GM18520 (cell line): ENCODE results near the gene NBAS.
"Not testable (repeated sequence)": the region's sequence is repeated elsewhere in the genome, so short reads cannot be mapped to it uniquely, and the experiment has no call there.

Experiments
- ATAC-seq: cut with Tn5 transposase; IDR thresholded peaks from one replicate; pipeline ENCODE4 v1.9.1; 2021; ENCODE audit not compliant: unreplicated experiment

Gene NBAS

DNA sequence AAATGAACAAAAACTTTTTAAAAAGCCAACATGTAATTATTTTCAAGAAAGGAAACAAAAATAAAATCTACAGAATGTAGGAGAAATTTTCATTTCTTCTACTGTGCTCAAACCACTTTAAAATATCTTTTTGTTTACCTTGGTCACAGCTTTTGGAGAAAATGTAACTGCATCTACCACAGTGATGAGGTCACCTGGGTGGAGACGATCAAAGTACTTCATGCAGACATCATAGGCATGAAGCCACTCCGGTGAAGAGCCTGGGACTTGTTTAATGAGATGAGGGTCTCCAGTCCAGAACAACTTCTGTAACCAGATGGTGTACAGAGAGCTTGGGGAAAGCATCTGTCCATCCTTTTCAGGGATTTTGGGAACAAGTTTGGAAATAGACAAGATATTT, 285.8 kb downstream of the NBAS start:
- no peak for ATAC-seq

DNA sequence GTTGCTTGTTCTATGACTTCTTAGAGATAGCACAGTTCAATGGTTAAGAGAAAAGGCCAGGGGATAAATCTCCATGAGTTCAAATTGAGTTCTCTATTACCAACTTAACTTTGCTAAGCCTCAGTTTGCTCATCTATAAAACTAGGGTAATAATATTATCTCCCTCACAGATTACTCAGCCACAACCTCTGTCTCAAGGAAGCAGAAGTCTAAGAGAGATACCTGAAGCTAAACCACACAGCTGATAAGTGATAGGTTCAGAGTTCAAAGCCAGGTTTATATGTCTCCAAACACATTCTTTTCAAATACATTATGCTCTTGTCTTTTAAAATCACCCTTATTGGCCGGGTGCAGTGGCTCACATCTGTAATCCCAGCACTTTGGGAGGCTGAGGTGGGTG, 287.7 kb downstream of the NBAS start:
- ATAC-seq, result no peak

DNA sequence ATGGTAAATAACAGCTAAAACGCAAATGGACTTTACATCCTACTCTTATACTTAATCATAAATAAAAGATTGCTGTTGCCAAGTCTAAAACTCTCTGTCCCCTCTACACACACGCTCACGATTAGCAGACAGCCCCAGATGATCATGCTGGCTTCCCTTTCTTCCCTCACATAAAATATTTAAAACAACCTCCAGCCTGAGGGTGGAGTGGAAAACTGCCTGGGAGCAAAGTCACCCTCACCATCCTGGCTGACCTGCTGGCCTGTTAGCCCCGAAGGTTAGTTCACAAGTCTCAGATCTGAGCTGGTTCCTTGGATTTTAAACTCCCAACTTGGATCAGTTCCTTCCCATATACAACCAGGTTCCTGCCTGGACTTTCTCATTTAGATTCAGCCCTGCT, 288.2 kb downstream of the NBAS start:
- no peak for ATAC-seq

DNA sequence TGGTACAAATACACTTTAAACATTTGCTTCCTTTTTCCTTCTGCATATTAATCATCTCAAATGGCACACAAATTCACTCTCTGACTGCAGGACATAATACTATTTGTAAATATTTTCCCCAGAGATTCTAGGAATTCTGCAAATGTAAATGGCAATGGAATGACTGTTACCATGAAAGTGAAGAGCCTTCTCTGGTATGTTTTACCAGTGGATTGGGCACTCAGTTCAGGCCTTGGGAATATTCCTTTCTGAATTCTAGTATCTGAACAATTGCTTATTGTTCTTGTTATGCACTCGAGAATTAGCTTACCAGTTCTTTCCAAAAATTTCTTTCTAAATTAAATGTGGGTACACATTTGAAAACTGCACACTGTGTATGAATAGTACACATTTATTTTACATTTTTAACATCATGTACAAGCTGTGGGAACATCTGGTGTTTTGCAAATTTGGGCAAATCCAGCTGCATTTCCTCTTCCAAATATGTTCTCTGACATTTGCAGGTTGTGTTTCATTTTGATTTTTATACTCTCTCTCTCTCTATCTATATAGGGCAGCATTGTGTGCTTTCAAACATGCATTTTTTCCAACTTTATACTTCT, 289.1 kb downstream of the NBAS start:
- ATAC-seq, result no peak

DNA sequence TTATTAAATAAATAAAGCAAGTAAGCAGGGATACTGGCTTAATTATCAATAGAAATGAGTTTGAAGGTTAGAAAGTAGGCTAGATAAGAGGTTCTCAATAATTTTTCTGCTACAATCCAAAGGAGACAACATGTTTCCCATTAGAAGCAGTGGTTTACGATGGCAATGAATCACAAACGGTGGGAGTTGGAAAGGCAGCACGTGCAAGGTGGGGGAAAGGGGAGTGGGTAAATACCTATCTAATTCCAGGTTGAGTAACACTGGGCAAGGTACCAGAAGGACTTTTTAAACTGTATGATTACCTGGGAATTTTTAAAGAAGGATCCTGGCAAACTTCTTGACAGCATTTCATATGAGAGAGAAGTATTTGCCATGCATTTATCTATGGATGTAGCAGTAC, 289.9 kb downstream of the NBAS start:
- no peak for ATAC-seq

DNA sequence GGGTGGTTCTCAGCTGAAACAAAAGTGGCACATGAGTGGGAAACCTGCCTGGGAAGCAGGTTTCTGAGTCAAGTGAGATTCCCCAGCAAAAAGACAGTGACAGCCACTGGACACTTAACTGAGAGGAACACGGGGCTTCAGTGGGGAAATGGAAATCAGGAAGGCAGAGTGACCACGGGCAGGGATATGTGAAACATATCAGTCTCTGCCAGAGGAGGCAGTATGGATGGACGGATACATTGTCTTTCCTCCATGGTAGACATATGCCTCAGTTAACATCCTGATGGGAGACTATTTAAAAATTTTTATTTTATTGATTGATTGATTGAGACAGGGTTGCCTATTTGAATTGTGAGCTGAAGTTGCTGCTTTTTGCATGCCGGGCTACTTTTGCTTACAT, 292.1 kb downstream of the NBAS start:
- no peak for ATAC-seq

DNA sequence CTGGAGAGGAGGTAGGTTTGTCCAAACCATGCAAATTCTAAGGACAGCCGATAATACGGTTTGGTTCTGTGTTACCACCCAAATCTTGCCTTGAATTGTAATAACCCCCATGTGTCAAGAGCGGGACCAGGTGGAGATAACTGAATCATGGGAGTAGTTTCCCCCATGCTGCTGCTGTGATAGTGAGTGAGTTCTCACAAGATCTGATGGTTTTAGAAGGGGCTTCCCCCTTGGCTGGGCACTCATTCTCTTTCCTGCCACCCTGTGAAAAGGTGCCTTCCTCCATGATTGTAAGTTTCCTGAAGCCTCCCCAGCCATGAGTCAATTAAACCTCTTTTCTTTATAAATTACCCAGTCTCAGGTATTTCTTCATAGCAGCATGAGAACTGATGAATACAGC, 295.2 kb downstream of the NBAS start:
- ATAC-seq, result no peak

DNA sequence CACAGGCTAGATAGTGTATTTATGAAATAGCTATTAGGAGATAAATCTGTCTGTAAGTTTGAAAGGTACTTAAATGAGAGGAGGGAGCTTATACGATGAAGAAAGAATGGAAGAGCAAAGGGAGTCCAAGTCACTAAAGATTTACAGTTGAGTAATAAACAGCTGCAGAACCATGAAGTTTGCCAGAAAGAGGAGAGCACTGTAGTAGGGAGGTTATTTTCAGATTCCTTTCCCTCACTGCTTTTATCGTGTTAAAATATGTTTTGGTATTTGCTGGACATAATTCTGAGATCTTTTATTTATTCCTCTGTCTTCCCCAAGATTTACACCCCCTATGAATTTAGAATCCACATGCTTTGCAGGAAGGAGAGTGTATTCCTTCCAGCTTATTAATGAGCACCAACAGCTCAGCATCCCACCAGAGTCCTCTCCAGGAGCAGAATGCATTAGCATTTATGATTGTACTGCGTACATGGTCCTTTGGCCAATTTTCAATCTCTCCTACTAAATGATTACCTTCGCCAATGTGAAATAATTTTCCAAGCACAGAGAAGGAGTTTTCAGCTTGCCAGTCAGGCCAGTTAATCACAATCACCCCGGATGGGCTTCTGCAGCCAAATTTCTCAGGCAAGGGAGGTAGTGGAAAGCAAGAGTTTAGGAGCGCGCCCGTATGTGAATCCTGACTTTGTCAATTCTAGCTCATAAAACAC, 297.0 kb downstream of the NBAS start:
- no peak for ATAC-seq

DNA sequence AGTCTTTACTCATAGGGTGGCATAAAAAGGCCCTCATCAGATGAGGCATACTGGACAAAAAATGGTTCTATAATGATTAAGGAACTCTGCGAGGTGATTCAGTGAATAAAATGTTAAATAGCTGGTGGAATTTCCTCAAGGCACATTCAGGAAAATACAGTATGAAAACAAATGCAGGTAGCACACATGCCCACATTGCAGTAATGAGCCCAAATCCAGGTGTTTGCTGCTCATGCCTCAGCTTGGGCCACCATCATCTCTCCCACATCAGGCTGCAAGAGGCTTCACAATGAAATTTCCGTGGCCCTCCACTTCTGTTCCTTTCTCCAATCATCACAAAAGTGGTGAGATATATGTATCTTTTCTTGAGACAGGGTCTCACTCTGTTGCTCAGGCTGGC, 298.3 kb downstream of the NBAS start:
- ATAC-seq, result no peak

DNA sequence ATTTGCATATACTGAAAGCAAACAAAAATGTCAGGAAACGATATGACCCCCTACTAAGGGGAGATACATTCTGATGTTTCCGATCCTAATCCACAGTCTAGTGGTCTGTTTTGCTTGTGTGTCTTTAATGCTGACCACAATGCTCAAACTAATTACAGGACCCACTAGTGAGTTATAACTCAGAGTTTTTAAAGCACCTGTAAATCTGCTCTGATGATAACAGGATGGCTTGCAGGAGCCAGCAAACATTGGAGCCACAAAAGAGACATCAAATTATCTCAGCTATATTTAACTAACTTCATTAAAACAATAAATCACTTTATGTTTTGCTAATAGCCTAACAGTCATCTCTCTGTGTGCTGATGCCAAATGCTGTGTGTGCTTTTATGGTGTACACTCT, 300.3 kb downstream of the NBAS start:
- no peak for ATAC-seq

DNA sequence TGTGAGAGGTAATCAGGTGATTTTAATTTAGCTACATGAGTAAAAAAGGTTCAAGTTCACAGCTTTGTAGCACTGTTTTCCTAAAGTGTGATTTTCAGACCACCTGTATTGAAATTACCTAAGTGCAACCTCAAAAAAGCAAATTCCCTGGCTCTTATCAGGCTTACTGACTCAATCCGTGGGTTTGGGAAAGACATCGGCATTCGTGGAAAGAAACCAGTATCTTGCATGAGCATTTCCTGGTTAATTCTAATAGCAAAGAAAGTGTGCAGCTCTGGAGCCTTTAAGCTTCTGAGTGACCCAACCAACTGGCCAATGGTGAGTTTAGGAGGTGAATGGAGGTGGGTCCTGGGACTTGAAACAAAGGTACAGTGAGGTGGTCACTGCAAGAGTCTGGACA, 300.9 kb downstream of the NBAS start:
- ATAC-seq, result no peak

DNA sequence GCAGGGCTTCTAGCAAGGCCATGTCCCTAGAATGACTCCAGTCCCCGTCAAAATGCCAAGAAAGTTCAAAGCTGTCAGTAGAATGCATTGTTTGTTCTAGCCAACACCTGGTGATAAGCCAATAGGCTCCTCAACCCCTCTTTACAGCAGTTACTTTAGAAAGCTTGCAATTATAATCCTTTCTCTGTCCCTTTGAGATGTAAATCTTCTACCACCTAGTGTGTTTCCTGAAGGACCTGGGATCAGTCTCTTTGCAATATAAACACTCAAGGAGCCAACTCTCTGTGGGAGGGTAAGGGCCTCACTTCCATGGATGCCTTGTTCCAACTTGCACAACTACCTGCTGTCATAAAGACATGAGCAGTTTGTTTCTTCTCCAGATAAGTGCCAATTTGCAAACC, 301.8 kb downstream of the NBAS start:
- no peak for ATAC-seq

DNA sequence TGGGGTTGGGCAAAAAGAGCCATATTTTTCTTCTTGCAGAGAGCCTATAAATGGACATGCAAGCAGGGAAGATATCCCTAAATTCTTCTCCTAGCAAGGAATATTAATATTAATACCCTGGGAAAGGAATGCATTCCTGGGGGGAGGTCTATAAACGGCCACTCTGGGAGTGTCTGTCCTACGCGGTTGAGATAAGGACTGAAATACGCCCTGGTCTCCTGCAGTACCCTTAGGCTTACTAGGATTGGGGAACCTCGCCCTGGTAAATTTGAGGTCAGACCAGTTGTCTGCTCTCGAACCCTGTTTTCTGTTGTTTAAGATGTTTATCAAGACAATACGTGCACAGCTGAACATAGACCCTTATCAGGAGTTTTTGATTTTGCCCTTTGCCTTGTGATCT, 302.7 kb downstream of the NBAS start:
- not testable (repeated sequence) for ATAC-seq

DNA sequence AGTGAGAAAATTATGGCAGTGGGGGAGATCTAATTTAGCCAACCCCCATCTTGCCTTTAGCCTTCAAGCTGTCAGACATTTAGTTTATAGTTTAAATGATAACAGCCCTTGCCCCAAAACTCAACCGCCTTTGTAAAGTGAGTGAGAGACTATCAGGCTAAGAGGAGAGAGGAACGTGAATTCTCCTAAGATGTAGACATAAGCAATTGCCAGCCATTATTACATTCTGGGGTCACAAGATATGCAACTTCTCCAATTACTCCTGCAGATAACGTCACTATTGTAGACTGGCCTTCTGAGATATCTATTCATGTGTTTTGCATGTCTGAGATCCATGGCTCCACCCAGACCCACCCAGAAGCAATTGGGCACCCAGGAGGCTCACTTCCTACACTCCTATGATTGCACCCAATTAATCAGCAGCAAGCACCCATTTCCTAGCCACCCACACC, 307.3 kb downstream of the NBAS start:
- no peak for ATAC-seq

DNA sequence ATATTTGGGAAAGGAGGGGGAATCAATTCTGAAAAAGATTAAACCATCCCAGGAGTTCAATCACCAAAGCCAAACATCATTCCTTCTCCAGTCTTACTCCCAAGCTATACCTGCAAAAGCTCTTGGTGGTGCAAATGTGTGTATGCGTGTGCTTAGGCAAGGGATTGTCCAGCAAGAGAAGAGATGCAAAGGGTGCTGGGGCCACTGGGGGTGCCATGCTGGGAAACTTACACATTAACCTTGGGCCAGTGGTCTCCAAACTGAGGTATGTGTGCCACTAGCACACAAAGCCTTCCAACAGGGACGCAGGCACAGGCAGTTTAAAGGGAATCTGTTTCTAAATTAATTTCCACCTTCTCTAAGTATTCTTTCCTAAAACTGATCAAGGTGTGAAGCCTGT, 307.9 kb downstream of the NBAS start:
- no peak for ATAC-seq

DNA sequence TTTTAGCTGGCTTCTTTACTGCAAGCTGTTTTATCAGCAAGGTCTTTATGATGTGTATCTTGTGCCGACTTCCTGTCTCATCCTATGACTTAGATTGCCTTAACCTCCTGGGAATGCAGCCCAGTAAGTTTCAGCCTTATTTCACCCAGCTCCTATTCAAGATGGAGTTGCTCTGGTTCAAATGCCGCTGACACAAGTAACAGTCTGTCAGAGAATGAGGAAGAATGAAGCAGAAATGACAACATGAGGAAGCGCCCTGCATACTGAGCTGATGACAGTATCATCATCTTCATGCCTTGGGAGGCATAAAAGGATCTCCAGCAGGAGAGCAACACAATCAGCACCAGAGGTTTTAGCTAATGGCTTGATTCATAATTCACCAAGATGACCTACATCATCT, 309.4 kb downstream of the NBAS start:
- ATAC-seq, result no peak

DNA sequence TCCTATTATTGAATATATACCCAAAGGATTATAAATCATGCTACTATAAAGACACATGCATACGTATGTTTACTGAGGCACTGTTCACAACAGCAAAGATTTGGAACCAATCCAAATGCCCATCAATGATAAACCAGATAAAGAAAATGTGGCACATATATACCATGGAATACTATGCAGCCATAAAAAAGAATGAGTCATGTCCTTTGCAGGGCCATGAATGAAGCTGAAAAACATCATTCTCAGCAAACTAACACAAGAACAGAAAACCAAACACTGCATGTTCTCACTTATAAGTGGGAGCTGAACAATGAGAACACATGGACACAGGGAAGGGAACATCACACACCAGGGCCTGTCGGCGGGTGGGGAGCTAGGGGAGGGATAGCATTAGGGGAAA, 310.2 kb downstream of the NBAS start:
- not testable (repeated sequence) for ATAC-seq

DNA sequence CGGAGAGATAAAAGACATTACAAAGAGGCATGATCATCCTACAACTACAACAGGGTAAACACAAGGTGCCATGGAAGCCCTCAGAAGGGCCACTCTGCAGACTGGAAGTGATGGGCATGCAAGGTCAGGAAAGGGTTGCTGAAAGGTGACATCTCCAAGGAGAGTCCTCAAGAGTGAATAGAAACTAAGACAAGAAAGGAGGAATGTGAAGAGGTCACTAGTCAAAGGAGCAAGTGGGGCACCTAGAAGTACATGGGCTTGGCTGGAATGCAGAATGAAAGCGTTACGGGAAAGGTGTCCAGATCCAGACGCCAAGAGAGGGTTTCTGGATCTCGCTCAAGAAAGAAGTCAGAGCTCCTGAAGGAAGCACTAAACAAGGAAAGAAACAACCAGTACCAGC, 314.3 kb downstream of the NBAS start:
- no peak for ATAC-seq

DNA sequence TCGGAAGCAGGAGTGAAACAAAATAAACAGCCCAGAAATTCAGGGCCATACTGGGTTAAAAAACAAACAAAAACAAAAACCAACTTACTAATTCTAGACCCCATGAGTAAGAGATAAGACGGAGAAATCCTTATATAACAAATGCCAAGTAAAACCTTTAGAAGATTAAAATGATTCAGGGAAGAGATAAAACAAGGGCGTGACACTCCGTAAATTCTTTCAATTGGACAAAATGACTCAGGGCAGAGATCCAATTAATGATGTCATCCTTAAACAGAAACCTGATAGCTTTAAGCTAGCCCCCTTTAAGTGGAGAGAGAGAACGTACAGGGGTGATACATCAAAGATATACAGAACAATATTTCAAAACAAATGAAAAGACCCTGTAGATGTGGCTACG, 317.4 kb downstream of the NBAS start:
- no peak for ATAC-seq

DNA sequence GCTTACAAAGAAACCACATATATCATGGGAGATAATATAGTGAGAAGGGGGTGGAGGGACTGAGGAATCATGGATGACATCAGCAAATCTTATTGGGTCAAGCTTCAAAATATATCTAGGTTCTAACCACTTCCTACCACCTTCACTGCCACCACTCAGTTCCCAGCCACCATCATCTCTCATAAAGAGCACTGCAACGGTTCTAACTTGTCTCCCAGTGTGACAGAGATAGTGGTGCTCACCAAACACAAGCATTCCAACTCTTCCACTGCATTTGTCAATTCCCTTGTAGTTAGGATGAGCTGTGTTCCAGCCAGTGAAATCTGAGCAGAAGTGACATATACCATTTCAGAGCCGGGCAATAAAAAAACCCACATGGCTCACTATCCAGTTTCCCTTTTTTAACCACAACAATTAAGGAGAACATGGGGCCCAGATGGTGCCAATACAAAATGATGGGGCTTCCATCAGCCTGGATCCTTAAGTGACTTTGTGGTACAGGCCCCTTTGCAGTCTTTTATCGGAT, 318.1 kb downstream of the NBAS start:
- ATAC-seq, result no peak

DNA sequence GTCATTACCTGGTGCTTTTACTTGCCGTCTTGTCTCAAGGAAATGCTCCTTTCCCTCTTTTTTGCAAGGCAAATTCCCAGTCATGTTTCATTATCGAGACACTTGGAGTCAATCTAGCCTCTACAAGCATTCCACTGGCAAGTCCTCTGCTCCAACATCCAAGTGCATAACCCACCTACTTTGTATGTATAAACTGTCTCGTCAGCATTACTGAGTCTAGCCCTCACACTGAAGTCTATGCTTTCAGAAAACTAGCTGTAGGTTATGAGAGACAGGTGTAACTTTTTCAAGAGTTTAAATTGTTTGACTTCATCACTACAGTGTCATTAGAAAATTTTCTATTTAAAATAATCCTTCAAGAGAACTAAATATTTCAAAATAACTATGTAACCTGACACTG, 319.2 kb downstream of the NBAS start:
- ATAC-seq, result no peak

DNA sequence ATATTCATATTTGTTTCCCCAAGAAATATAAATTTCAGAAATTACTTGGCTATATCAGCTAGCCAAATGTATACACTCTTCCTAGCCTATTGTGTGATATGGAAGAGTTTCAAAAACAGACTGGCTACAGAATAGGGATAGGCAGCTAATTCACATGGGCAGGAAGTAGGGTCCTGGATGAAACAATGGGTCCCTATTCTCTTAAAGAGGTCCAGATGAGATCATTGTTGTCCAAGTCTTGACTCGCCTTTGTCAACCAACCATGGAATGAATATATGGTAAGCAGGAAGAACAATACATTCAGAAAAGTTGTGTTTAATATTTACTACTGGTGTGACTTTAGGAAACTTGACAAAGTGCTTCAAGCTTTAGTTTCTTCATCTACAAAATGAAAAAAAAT, 319.9 kb downstream of the NBAS start:
- ATAC-seq, result no peak

DNA sequence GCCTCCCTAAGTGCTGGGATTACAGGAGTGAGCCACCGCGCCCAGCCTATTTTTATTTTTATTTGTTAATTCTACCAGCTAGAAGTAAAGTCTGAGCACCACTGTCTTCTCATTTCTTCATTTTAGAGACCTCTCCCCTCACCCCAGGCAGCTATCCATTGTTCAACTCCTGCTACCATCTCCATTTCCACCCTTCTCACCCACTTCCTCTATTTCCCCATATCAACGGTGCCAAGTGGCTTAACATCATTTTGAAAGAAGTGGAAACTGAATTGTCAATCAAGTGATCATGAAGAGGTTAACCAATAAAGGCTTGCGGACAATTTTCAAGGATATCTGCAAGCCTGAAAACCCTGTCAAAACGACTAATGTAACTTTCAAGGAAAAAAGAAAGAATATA, 323.1 kb downstream of the NBAS start:
- ATAC-seq, result no peak
